Activated T-cell treated with anti-CD3 and anti-CD28 coated beads, Interleukin-2, amount 50 U/mL, for 72 hours (primary cell): ENCODE results near the gene C1orf167. TPM values are rescaled to one million over a fixed set of nuclear protein-coding genes. Genes with fewer than 3 reads are reported as not detected.

ENCODE experiments used
- ATAC-seq, 2 donors: fragments of 150-1000 bp; cut with Tn5 transposase; replicated peaks in 1 of 2; 2 replicates each; pipeline ENCODE4 v1.10.0; 2021; ENCODE audit warnings: moderate library complexity in 2 of 2, mild to moderate bottlenecking in 1 of 2
- DNase-seq, 2 donors: peaks; one replicate each; pipeline ENCODE4 v3.0.0; 2021 to 2022; ENCODE audit warnings: mixed read lengths in 1 of 2
- H3K27ac Mint-ChIP-seq: one replicate; pipeline ENCODE4 v1.8.0; 2022; ENCODE audit warnings: mild to moderate bottlenecking, moderate library complexity, mixed read lengths
- H3K27me3 Mint-ChIP-seq: one replicate; pipeline ENCODE4 v1.8.0; 2022; ENCODE audit warnings: low read depth, mixed read lengths
- H3K36me3 Mint-ChIP-seq, 2 donors: one replicate each; pipeline ENCODE4 v1.8.0; 2022; ENCODE audit warnings: mixed read lengths in 2 of 2, mild to moderate bottlenecking in 1 of 2; ENCODE audit not compliant: insufficient read depth in 2 of 2
- H3K4me1 Mint-ChIP-seq: one replicate; pipeline ENCODE4 v1.8.0; 2022; ENCODE audit warnings: low read depth, mixed read lengths
- H3K4me3 Mint-ChIP-seq, 2 donors: one replicate each; pipeline ENCODE4 v1.8.0; 2022; ENCODE audit warnings: mild to moderate bottlenecking in 2 of 2, mixed read lengths in 2 of 2, moderate library complexity in 2 of 2
- H3K9me3 Mint-ChIP-seq, 2 donors: one replicate each; pipeline ENCODE4 v1.8.0; 2022; ENCODE audit warnings: mixed read lengths in 2 of 2
- total RNA-seq, 2 donors: library from RNA; stranded (reverse); gene quantifications; one replicate each; pipeline ENCODE4 v1.2.3, GENCODE V29; 2022

The C1orf167 gene
- total RNA-seq, 2 donors from 2014 or later, result 0.41 TPM; not detected in 1

GRCh38 chr1:11836955-11837766 is 75.2 kb downstream of the C1orf167 start:
- peaks cover 2 to 9% of the 10 kb centered on the region in 2 donors for H3K36me3 Mint-ChIP-seq
- DNase-seq (no peak), ATAC-seq (no peak)
- no peak overlapping the region for H3K27ac Mint-ChIP-seq
- H3K4me3 Mint-ChIP-seq, result no peak overlapping the region
- H3K9me3 Mint-ChIP-seq, result no peaks in the 10 kb centered on the region
- no peaks in the 10 kb centered on the region for H3K4me1 Mint-ChIP-seq
- H3K27me3 Mint-ChIP-seq, result no peaks in the 10 kb centered on the region

GRCh38 chr1:11837767-11838348 is 75.9 kb downstream of the C1orf167 start:
- DNase-seq, result no peak
- Mint-ChIP-seq H3K27ac (no peak overlapping the region), H3K9me3 (no peaks in the 10 kb centered on the region), H3K36me3 (peaks cover 2 to 13% of the 10 kb centered on the region in 2 donors), H3K4me3 (no peak overlapping the region), H3K27me3 (no peaks in the 10 kb centered on the region), H3K4me1 (no peaks in the 10 kb centered on the region)
- ATAC-seq, result no peak

DNA sequence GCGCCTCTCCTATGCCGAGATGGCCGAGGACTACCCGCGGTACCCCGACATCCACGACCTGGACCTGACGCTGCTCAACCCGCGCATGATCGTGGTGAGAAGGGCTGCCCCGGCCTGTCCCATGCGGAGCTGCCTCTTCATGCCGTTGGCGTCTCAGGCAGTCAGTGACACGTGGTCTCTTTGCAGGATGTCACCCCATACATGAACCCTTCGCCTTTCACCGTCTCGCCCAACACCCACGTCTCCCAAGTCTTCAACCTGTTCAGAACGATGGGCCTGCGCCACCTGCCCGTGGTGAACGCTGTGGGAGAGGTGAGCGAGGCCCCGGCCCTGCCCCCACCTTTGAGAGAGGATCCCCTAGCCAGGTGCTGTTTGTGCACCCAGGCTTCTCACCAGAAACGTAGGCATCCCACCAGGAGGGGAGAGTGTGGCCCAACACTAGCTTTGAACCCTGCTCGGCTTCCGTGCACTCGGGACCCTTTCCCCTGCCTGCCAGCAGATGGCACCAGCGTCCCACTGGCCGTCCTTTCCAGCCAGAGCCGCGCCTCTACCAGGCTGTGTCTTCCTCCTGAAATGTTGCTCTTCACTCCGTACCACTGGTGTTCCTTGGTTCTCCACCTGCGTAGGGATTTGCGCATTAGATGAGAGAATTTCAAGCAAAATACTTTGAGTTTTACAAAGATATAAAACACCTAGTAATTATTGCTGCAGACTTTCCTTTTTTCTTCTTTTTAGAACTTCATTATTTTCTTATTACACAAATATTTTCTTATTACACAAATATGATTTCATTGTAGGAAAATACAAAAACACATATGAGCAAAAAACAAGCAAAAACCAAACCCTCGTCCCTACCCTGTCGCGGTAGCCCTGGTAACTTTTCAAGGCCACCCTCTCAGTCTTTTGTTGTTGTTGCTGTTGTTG is 76.6 kb downstream of the C1orf167 start:
- Mint-ChIP-seq H3K27me3 (no peaks in the 10 kb centered on the region), H3K4me3 (no peak overlapping the region), H3K36me3 (peaks cover 2 to 13% of the 10 kb centered on the region in 2 donors), H3K4me1 (no peaks in the 10 kb centered on the region), H3K27ac (no peak overlapping the region), H3K9me3 (no peaks in the 10 kb centered on the region)
- peak; percentile 73 to 75 for DNase-seq
- ATAC-seq, result peak; percentile 89 to 90

Other genes with a start within 250 kb of the C1orf167 start
- gene FBXO2, start 107.8 kb upstream of the C1orf167 start, total RNA-seq, result 1 to 10 TPM; 1.9 to 3.9 TPM
- 10 to 100 TPM; 24.8 to 30.3 TPM for gene FBXO44, start 107.3 kb upstream of the C1orf167 start, total RNA-seq
- 10 to 100 TPM; 10.9 to 11.3 TPM for gene FBXO6, start 98.0 kb upstream of the C1orf167 start, total RNA-seq
- gene MAD2L2, start 81.0 kb upstream of the C1orf167 start, total RNA-seq, result 10 to 100 TPM; 76.5 to 78.7 TPM
- under 1 TPM; 0.12 to 0.30 TPM for gene DRAXIN, start 70.5 kb upstream of the C1orf167 start, total RNA-seq
- gene AGTRAP, start 26.1 kb upstream of the C1orf167 start, total RNA-seq, result 10 to 100 TPM; 12.6 to 13.4 TPM
- 10 to 100 TPM; 16.0 to 18.7 TPM for gene MTHFR, start 43.8 kb downstream of the C1orf167 start, total RNA-seq
- gene CLCN6, start 44.0 kb downstream of the C1orf167 start, total RNA-seq, result 1 to 10 TPM; 8.2 to 9.3 TPM
- not detected for gene NPPA, start 85.6 kb downstream of the C1orf167 start, total RNA-seq
- gene NPPB, start 96.8 kb downstream of the C1orf167 start, total RNA-seq, result not detected
- 10 to 100 TPM; 25.3 to 26.9 TPM for gene KIAA2013, start 164.2 kb downstream of the C1orf167 start, total RNA-seq
- gene PLOD1, start 172.5 kb downstream of the C1orf167 start, total RNA-seq, result 10 to 100 TPM; 13.5 to 13.6 TPM
- gene MFN2, start 218.3 kb downstream of the C1orf167 start, total RNA-seq, result 10 to 100 TPM; 54.8 to 66.1 TPM